ENCODE data around the gene TFDP3.

GRCh38 chrX:133185938-133186337 lies 32.2 kb downstream of the TFDP3 start:
- TF ChIP-seq POLR2A (IDR thresholded peaks at IDR 0.05; ENCODE audit: low read depth, low read length) (no peak), SPI1 (IDR thresholded peaks at IDR 0.05; ENCODE audit: low read depth, low read length) (no peak), POLR2AphosphoS5 (IDR thresholded peaks at IDR 0.05; ENCODE audit: low read depth, low read length) (no peak), TAF1 (IDR thresholded peaks at IDR 0.05; ENCODE audit: low read depth, low read length) (no peak), PAX5 (IDR thresholded peaks at IDR 0.05; ENCODE audit: insufficient read depth, low read length, severe bottlenecking) (no peak)

All from GM12891 (cell line).